Loucy (cell line): ENCODE data around the gene KLF7.

ENCODE experiments used
- CTCF ChIP-seq: fragments of 200-600 bp; sonication (generic); conservative IDR thresholded peaks from 2 replicates; pipeline ENCODE4 v1.5.1; 2014; ENCODE audit warnings: mild to moderate bottlenecking, antibody characterized with exemption, low read length
- EZH2phosphoT487 ChIP-seq: fragments of 200-600 bp; IDR thresholded peaks from 2 replicates; pipeline ENCODE4 v1.6.1; 2018; ENCODE audit warnings: antibody characterized with exemption, mild to moderate bottlenecking, moderate library complexity, borderline replicate concordance

GRCh38 chr2:207161247-207162123 lies 4.3 kb downstream of the KLF7 start:
- TF ChIP-seq CTCF (no peak), EZH2phosphoT487 (no peak)
